Medulla oblongata (tissue), 1 donor: Measurements from ENCODE around the gene KCP.

ENCODE experiments used
- DNase-seq: peaks from one replicate; pipeline ENCODE4 v3.0.0-alpha.2; 2015; ENCODE audit errors: extremely low spot score

Gene KCP

DNA sequence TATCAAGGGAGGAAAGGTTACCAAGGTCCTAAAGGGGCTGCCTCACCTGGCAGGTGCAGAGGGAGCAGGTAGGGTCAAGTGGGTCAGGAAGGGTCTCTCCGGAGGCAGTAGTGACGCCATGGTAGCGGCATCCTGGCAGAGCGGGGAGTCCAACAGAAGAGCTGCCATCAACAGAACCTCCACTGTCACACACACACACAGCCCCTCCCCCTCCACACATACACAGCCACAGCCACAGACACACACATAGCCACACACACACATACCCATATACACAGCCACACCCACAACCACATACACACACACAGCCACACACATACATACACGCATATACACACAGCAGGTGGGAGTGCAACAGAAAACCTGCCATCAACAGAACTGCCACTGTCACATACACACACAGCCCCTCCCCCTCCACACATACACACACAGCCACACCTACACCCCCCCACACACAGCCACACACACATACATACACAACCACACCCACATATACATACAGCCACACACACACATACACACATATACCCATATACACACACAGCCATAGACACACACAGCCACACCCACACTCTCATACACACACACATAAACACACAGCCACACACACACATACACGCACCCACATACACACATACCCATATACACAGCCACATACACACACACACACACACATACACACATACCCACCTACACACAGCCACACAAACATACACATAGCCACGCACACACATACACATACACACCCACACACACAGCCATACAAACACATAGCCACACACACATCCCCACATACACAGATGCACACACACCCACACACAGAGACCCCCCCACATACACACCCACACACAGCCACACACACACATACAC is 23.1 kb downstream of the KCP start:
- no peak for DNase-seq

DNA sequence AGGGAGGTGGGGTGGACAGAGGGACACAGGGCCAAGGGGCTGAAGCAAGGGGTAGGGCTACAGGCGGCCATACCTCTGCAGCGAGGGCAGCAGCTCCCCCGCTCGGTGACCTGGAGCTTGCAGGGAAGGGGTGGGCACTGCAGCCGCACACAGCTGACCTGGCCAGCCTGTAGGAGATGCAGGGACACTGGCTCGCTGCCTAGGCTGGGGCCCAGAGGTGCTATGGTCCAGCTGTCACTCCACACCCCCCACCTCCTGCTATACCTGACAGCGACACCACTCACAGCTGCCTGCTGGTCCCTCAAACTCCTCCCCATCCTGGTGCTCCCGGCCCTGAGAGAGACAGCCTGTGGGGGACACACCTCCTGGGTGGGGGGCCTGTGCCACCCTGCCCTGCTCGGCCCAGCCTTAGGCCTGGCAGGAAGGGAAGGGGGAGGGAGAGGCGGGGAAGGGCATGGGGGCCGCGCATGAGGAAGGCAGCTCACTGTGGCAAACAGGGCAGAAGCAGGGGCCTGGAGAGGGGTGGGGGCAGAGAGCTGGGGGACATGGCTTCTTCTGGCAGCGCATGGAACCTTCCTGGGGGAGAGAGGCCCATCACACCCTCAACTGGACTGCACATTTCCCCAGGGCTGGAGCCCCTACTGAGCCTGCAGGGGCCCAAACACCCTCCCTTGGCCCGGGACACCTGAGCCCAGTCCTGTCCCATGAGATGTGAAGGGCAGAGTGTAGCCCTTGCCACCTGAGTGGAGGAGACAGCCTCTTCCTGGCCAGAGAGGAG is 23.9 kb downstream of the KCP start:
- DNase-seq: no peak

DNA sequence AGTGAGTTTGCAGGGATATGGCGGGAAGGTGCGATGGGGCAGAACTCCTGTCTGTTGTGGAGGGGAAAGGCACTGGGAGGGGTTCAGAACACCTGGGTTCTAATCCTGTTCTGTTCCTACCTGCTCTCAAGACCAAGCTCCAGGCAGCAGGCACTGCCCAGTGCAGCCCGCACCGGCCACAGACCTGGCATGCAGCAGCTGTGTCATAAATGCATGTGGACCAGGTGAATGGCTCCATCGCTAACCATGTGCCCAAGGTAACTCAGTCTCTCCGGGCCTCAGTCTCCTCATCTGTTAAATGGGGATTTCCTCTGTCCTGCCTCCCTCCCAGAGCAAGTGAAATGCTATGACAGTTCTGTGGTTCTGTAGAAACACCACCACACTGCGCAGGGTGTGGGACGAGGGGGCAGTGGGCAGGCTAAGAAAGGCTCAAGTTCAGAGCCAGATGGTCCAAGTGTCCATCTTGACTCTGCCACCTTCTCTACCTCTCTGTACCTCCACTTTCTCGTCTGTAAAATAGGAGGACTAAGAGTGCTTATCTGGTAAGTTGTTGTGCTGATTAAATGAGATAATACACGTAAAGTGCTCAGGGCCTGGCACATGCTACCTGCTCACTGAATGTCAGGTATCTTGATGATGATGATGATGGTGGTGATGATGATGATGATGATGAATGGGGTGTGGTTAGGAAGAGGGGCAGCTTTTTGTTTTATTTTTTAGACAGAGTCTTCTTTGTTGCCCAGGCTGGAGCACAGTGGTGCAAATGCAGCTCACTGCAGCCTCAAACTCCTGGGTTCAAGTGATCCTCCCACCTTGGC is 24.9 kb downstream of the KCP start:
- no peak for DNase-seq

DNA sequence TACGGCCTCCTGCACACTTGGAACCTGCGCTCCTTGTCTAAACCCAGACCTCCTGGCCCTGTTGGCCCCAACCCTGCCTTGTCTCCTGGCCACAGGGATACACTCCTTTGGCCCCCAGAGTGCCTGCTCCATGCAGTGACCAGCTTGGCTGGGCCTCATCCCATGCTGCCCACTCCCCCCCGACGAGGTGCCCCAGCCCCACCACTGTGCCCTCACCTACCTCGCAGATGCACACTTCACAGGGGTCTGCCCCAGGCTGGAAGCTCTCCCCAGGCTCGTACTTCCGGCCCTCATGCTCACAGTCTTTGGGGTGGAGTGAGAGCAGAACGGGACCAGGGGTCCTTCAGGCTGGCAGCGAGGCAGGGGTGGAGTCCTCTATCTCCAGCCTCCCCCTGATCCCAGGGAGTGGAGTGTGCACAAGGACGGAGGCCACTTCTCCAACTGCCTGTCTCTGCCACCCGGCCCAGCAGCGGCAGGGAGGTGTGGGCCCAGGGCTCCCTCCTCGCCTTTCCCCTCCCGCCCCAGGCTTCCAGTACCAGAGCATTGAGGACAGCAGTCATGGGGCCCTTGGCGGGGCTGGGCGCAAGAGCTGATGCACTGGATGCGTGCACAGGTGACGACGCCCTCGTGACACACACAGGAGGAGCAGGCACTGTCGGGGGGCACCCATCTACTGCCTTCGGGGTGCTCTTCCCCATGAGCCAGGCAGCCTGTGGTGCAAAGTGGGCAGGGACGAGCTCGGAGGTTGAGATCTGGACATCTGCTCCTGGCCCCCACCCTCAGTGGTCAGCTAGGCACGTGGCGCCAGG is 25.7 kb downstream of the KCP start:
- no peak for DNase-seq

DNA sequence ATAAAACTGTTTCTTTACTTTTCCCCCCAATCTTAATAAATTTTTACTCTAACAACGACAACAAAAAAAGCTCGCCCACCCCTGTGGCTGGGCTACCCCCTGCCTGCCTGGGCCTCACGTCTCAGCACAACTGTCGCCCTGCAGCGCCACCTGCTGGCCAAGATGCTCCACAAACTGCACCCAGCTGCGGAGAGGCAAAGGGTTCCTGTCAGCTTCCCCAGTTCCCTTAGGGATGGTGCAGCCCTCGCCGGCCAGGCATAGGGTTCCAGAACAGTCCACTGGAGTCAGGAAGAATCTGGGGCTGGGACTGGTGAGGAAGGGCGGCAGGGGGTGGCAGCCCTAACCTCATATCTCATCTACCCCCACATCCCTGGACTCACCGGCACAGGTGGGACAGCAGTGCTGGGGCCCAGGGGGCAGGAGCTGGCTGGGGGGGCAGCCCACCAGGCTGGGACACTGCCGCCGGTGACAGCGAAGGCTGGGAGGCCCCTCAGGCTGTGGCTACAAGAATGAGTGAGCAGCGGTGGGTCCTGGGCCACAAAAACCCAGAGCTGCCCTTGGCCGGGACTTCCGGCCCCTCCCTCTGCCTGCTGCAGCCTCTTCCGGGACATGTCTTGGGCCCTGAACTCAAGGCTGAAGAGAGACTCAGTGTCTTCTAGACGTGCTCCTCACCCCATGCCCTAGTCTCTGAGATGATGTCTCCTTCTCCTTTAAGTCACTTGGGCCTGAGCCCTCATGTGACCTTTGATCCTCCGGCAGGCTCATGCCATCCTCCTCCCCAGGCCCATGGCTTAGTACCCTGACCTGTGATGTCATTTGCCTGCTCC is 26.7 kb downstream of the KCP start:
- peak; percentile 78 for DNase-seq

DNA sequence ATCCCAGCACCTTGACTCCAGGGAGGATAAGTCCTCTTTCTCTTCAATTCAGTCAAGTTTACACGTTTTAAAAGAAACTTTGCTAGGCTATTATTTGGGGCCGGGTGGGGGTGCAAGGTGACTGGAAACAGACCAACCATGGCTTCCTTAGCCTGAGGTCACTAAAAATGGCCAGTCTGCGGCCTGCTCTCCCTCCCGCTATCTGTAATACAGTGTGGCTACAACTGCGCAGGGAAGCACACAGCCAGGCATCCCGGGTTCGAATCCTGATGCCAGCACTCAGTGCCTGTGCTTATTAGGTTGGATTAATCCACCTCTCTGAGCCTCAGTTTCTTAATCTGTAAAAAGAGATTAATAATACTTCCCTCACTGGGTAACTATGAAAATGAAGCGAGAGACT is 28.4 kb downstream of the KCP start:
- DNase-seq: no peak

DNA sequence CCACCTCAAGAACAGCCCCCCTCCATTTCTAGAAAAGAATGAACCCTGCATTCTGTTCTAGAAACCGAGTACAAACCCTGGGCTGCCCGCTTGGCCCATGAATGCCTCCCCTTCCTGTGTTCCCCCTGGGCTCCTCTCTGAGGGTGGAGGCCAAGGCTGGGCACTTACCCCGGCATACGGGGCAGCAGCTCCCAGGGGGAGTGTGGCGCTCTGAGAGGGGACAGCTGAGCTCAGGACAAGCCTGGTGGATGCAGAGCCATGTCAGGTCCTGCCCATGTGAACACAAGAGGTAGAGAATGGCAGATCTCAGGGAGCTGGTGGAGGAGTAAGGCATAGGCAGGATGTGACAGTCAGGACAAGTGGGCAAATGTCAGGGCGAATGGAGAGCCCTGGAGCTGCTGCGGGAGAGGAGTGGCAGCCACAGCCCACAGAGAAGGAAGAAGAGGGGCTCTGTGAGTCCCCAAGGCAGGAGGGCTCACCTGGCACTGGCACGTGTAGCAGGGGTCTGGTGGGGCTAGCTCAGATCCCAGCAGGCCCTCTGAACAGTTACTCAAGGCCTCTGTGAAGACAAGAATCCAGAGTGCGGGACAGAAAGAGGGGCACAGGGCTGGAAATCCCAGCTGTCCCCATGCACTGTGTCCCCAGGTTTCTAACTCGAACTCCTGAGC is 28.9 kb downstream of the KCP start:
- DNase-seq: no peak

DNA sequence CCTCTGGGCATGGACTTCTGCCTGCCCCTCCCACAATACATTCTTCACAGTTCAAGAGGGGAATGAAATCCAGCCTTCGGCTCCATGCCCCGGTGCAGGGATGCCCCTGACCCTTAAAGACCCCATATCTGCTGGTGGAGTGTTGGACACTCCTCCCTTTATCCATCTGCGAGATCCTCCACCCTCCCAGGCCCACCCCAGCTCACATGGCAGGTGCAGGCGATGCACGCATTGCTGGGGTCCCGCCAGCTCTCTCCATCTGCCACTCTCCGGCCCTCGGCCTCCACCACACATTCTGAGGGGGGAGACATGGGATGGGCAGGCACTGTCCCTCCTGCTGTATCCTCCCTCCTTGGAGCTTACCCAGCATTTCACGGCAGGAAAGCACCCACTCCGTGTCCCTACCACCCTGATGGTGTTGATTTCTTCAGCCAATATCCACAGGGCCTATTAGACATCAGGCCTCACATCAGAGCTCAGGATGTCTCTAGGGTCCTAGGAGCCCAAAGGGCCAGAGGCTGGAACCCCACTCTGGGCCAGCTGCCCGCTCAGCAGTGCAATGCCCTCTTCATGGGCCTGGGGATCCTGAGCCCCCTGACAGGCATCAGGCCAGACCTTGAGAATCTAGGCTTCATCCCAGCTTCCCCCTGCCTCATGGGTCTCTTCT is 29.6 kb downstream of the KCP start:
- no peak for DNase-seq

DNA sequence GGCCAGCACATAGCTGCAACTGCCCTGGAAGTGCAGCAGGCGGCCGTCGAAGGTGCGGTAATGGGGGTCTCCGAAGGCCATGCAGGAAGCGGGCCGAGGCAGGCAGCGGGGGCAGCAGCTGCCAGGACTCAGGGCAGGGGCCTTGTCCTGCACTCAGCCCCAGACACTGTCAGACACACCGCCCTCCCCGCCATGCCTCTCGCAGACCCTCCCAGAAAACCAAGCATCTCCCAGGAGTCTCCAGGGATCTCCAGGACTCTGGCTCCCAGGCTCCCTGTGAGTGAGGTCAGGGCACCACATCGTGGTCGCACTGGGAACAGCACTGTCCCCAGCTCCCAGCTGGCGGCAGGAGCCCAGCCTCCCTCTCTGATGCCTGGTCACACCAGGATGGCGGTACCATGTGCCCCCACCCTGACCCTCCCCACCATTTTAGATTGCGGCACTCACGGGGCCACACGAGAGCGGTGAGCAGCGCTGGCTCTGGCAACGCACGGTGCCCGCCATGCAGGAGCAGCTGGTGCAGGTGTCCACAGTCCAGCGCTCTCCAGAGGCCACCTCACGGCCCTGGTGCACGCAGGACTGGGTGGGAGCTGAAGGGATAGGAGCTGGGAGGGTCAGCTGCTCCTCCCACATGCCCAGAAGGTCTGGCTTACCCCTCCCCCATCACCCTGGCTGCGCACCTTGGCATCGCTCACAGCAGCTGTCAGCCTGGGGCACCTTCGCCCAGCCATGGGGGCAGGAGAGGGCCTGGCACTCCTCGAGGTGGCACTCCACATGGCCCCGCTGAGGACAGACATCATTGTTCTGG is 30.4 kb downstream of the KCP start:
- DNase-seq: peak; percentile 82

DNA sequence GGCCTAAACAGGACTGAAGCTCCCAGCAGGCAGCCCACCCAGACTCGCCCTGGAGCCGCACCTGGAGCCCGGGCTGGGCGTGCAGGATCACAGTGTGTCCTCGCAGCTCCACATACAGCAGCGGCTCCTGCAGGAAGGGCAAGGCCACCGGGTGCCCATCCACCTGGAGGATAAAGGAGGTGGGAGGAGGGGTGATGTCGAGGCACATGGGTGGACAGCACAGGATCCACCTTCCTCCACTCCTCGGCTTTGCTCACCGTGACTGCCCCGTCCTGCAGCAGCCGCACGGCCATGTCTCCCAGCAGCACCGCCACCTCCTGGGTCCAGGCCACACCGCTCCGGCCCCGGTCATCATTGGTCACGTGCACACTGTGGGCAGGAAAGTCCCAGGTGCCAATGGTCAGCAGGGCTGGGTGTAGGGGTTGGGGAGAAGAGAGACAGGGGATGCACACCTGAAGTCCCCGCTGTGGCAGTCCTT is 31.0 kb downstream of the KCP start:
- DNase-seq: no peak

DNA sequence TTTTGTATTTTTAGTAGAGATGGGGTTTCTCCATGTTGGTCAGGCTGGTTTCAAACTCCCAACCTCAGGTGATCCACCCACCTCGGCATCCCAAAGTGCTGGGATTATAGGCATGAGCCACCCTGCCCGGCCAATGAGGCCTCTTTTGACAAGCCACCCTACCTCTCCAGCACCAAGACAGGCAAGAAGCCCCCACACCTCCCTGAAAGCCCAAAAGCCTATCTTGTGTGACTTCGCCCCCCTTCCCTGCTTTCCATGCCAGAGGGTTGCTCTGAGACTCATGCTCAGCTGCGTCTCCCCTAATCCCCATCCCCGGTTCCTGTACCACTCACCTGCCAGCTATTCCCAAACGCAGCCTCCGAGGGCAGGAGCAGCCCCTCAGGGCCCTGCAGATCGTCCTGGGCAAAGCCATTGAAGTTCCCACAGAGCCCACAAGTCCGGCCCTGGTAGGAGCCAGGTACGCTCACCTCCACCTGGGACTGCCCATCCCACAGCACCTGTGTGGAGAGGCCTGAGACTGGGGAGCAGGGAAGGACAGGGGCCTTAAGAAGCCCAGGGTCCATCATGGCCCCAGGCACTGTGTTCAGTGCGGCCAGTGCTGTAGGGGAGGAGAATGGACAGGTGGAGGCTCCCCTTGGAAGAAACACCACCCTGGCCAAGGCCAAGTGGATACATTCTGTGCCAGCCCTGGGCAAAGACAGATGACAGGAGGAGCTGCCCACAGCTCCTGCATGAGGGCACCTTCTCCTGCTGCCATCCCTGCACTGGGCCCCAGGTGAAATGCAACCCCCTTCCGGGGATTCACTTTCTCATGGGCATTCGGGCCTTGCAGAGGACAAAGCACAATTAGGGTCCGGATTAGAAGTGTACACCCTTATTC is 32.0 kb downstream of the KCP start:
- no peak for DNase-seq

DNA sequence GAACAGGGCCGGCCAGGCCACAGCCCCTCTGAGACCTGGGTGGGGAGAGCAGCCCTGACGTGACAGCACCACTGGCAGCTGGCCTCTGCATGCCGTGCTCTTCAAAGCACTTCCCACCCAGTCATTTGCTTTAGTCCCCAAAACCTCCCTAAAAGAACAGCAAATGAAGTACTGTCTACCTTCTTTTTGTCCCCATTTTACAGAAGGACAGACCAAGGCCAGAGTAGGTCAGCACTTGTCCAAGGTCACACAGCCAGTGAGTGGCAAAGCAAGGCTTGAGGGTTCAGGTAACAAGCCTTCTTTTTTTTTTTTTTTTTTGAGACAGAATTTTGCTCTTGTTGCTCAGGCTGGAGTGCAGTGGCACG is 32.8 kb downstream of the KCP start:
- DNase-seq: no peak

DNA sequence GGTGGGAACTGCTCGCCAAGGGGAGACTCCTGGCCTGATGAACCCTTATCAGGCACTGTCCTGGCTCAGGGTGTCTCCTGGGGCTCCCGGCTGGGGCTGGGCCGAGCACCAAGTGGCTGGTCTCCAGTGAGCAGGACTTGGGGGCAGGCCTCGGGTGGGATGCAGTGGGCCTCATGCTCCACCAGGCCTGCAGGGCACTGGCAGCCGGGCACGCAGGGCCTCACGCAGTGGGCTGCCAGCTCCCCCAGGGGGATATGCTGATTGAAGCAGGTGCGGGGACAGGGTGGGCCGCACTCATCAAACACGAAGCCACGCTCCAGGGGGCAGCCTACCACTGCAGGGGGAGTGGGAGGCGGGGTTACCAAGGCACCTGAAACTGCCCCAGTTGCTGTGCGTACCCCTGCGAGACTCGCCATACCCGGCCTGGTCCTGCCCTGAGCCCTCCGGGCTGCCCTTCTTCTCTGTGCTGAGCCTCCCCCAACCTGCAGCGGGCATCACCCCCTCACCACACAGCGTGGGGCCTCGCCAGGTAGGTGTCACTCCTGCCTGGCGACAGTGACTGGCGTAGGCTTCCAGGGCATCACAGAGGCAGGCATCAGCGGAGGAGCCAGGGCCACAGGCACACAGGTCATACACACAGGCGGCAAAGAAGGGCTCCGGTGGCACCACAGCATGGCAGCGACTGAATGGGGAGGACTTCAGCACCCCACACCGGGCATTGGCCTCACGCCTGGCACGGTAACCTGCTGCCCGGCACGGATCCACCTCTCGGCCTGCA is 33.3 kb downstream of the KCP start:
- DNase-seq: no peak

DNA sequence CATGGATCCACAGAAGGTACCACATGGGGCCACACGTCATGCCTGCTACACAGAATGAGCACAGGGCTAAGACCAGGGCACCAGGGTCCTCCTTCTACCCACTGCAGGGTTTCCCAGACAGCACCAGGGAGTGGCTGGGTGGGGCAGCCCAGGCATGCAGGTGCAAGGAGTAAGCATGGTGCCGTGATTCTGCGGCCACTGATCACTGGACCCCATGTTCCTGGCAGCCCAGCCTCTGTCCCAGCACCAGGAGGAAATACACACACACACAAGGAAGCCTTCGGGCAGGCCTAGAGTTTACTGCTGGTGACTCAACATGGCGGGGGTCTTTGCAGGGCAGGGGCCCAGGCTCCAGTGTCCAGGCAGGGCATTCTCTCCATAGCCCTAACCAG is 33.9 kb downstream of the KCP start:
- no peak for DNase-seq

DNA sequence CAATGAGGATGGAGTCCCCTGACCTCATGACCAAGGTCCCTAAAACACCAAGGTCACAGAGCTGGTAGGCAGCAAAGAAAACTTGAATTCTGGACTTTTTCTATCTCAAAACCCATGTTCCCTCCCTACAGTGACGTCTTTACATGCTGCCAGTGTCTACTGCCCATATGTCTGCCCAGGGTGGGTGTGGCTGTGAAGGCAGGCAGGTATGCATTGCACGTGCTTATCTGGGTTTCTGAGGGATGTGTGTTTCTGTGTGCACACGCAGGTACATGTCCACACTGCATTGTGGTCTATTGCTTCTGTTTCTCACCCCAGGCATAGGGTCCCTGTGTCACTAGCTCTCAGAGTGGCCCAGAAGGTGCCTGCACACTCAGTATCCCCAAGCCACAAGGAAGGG is 34.4 kb downstream of the KCP start:
- DNase-seq: no peak

DNA sequence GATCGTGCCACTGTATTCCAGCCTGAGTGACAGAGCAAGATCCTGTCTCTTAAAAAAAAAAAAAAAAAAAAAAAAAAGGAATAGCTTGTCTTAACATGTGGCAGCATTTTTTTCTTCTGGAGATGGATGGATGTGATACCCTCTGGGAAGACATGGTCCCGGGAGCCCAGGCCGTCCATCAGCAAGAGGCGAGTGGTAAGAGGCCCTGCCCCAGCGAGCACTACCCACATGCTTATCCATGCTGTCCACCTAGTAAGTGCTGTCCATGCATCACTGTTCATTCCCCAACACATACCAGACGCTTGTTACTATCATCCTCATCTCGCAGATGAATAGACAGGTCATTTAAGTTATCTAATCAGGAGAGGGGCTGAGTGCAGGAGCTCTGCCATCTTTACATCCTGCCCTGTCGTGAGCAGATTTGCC is 35.0 kb downstream of the KCP start:
- DNase-seq: no peak
